Measurements from ENCODE around the gene MRPL58.
"Not testable (repeated sequence)": the region's sequence is repeated elsewhere in the genome, so short reads cannot be mapped to it uniquely, and the experiment has no call there.

Gene MRPL58

GRCh38 chr17:75019710-75020109 is 7.2 kb downstream of the MRPL58 start:
- no peak for DNase-seq

- no peak for DNase-seq
Observed at GRCh38 chr17:75020331-75021110, 8.1 kb downstream of the MRPL58 start.

DNA sequence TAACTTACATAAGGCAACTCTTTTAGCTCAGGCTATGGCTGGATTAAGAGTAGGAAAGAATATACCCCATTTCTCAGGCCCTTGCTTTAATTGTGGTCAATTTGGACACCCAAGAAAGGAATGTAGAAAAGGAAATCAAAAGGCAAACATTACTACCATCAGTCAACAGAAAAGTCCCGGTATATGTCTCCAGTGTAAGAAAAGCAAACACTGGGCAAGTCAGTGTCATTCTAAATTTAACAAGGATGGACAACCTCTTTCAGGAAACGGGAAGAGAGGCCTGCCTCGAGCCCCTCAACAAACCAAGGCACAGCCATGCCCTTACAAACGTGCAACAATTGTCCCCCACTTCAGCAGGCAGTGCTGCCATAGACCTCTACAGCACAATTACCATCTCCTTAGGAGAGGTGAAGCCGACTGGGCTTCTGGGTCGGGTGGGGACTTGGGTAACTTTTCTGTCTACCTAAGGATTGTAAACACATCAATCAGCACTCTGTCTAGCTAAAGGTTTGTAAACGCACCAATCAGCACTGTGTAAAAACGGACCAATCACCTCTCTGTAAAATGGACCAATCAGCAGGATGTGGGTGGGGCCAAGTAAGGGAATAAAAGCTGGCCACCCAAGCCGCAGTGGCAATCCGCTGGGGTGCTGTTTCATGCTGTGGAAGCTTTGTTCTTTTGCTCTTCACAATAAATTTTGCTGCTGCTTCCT is 12.4 kb downstream of the MRPL58 start:
- DNase-seq = no peak

- not testable (repeated sequence) for DNase-seq
Observed at GRCh38 chr17:75025398-75025734, 12.9 kb downstream of the MRPL58 start.

- not testable (repeated sequence) for DNase-seq
Observed at GRCh38 chr17:75026650-75027049, 14.2 kb downstream of the MRPL58 start.

GRCh38 chr17:75030161-75030560 is 17.7 kb downstream of the MRPL58 start:
- DNase-seq = no peak

DNA sequence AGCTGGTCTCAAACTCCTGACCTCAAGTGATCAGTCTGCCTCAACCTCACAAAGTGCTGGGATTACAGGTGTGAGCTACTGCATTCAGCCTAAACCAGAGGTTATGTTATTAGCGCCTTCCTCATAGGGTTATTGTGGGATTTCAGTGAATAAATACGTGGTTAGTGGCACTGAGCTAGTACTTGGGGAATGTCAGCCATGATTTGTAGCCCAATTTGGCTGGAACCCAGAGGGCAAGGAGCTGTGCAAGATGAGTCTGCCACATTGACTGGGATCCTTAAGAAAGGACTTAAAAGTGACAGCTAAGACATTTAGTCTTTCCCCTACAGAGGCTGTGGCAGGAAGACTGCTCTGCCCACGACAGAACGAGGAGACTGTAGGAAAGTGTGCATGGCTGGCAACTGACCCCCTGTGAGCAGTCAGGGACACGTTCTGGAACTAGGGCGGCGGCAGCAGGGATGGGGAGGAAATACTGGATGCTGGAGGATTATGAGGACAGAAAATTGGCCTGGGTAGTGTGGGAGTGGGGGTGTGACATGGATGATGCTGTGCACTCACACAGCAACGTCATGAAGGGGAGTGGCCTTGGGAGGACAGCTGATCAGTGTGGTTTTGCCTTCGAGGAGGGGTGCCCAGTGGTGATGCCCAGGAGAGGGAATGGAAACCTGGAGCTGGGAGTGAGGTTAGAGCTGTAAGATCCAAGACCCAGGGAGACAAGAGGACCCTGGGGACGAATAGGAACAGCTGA is 19.7 kb downstream of the MRPL58 start:
- peak; percentile 93 for DNase-seq

- DNase-seq = peak; percentile 39
Observed at GRCh38 chr17:75032720-75033280, 20.3 kb downstream of the MRPL58 start.

GRCh38 chr17:75033346-75034235 is 21.1 kb downstream of the MRPL58 start:
- DNase-seq = peak; percentile 97

- DNase-seq = peak; percentile 94
Observed at GRCh38 chr17:75034236-75034908, 21.9 kb downstream of the MRPL58 start.

DNA sequence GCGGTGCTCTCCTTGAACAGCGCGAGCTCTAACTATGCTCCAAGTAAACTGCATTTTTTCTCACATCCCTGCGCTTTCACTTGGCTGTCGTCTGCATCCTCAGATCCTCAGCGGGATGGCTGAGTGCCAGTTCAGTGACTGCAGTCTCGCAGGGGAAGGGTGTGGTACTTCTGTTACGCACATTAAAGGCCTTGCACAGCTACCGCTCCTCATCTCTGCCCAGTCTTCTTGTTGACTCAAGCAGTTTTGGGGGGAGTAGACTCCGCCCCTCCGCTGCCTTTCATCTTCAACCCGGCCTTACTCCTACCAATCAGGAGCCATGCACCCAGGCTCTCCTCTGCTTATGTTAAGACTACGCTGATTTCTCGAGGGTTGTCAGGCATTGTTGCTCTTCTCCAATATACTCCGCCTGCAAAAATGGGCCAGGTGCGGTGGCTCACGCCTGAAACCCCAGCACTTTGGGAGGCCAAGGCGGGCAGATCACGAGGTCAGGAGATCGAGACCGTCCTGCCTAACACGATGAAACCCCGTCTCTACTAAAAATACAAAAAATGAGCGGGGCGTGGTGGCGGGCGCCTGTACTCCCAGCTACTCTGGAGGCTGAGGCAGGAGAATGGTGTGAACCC is 24.3 kb downstream of the MRPL58 start:
- DNase-seq = no peak

DNA sequence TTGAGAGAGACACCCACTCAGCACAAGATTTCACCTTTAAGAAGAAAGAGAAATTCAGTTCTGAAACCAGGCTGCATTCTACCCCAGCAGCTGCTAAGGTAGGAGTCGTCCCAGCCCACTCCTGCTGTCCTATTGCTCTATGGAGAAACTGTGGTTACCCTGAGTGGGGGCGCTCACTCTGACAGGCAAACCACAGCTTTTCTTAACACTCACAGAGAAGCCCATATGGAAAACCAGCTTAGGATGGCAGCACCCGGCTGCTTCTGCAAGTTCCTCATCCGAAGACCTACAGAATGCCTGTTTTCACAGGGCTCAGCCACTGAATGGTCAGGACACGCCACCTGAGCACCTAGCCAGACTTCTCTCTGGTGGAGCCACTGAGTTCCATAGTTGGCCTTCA is 26.8 kb downstream of the MRPL58 start:
- DNase-seq = no peak

DNA sequence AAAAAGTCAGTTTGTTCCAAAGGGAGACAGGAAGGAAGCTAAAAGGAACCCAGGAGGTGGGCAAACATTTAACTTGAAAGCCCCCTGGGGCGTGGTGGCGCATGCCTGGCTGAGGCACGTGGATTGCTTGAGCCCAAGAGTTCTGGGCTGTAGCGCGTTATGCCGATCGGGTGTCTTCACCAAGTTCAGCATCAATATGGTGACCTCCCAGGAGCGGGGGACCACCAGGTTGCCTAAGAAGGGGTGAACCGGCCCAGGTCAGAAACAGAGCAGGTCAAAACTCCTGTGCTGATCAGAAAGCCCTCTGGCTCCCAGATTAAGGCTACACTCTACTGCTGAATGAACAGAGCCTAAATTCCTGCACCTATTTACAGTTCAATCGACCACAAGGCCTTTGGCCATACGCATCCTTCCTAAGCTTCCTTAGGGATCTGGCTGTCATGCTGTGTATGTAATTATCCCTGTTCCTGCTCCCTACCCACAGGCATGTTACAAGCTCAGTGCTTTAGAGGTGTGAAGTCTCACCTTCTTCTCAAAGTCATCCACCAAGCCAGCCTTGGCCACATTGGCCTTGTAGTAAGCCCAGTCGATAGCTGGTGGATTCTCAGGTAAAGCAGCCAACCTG is 29.3 kb downstream of the MRPL58 start:
- DNase-seq = no peak

DNA sequence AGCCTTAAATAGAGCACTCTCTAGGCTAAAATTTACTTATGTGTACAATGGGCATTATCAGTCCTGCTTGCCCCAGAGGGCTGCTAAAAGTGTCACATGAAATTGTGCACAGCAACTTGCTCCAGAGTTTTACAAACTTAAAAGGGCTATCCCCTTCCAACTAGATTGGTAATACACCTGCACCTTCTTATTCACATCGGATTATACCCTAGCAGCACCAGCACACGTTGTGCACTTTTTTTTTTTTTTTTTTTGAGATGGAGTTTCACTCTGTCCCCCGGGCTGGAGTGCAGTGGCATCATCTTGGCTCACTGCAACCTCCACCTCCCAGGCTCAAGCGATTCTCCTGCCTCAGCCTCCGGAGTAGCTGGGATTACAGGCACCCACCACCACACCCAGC is 31.3 kb downstream of the MRPL58 start:
- DNase-seq = not testable (repeated sequence)

DNA sequence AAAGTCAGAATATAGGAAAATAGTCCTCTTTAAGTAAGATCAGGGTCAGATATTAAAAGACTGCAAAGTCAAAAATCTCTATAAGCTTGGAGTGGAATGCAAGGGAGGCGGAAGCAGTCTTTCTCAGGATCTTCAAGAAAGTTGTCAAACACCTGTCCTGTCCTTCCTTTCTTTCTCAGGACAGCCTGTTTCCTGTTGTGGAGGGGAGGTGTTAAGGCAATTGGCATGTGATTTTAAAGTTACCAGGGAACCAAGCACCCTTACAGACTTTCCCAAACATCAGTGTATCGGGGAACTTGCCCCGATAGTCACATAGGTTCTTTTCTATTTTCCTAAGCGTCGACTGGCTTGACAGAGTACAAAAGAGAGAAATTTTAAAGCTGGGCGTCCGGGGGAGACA is 32.2 kb downstream of the MRPL58 start:
- no peak for DNase-seq

DNA sequence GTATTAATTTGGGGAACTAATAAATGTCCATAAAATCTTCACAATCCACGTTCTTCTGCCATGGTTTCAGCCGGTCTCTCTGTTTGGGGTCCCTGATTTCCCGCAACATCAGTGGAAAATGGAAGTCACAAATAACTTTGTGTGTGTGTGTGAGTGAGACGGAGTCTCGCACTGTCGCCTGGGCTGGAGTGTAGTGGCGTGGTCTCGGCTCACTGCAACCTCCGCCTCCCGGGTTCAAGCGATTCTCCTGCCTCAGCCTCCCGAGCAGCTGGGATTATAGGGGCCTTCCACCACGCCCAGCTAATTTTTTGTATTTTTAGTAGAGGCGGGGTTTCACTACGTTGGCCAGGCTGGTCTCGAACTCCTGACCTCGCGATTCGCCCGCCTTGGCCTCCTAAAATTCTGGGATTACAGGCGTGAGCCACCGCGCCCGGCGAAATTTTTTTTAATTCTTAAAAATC is 33.5 kb downstream of the MRPL58 start:
- DNase-seq = not testable (repeated sequence)

- DNase-seq = peak; percentile 99
Observed at GRCh38 chr17:75046407-75047289, 34.2 kb downstream of the MRPL58 start, which contains the start of the genes ATP5PD and KCTD2. Gene ATP5PD (minus strand): TSS chr17:75046969. CDS start chr17:75042650, 4,319 bp downstream. Gene KCTD2 (plus strand): TSS chr17:75047225. CDS start chr17:75047251, 26 bp downstream.

DNA sequence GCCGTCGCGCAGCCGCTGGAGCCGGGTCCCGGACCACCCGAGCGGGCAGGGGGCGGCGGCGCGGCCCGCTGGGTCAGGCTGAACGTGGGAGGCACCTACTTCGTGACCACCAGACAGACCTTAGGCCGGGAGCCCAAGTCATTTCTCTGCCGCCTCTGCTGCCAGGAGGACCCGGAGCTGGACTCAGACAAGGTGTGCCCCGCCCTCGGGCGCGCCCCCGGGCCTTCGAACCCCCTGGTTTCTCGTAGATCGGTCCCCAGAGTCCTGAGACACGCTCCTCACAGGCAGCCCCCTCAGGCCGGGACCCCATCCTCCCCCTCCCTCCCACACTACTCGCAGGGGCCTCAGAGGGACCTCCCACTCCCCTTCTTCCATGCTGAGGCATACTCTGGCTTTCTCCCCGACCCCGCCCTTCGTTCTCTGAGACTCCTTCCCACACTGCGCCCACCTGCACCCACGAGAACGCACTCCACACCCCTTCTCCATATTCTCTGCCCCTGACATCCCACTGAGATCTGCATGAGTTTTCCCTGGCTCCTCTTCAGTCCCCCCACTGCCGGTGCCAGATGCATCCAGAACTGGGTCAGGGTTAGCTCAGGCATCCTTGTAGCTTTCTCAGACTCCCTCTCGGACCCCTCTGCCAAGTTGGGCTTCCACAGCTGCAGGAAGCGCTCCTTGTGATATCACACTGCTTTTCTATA is 35.1 kb downstream of the MRPL58 start:
- peak; percentile 30 for DNase-seq
